AG04450 (cell line): ENCODE measurements around the gene NRROS. TPM values are rescaled to one million over a fixed set of nuclear protein-coding genes. Genes with fewer than 3 reads are reported as not detected.
"Not testable (repeated sequence)": the region's sequence is repeated elsewhere in the genome, so short reads cannot be mapped to it uniquely, and the experiment has no call there.

Source experiments
- CTCF ChIA-PET: fragments of 300-600, 350-600 bp; formaldehyde crosslinking; extraction: SDS; loops from one replicate; lab custom pipeline; 2022; ENCODE audit warnings: antibody characterized with exemption, inconsistent platforms; lab: Charles Lee
- POLR2A ChIA-PET: fragments of 350-600 bp; formaldehyde crosslinking; extraction: SDS; loops from one replicate; lab custom pipeline; 2021; ENCODE audit warnings: antibody characterized with exemption, inconsistent platforms; lab: Yijun Ruan, JAX
- DNase-seq: peaks from one replicate; pipeline ENCODE4 v3.0.0-alpha.2; 2011; ENCODE audit warnings: low read depth, low spot score
- H3K27ac ChIP-seq: one replicate; pipeline ENCODE4 v1.5.1; 2012; ENCODE audit warnings: low read depth, low read length, control low read depth
- H3K27me3 ChIP-seq: one replicate; pipeline ENCODE4 v1.6.0; 2012; ENCODE audit warnings: low read length; ENCODE audit not compliant: control insufficient read depth, insufficient read depth
- H3K4me3 ChIP-seq: 2 replicates; pipeline ENCODE4 v1.5.1; 2011; ENCODE audit warnings: mild to moderate bottlenecking, low read depth, low read length, control low read depth
- H3K9me3 ChIP-seq: 2 replicates; pipeline ENCODE4 v1.5.1; 2012; ENCODE audit warnings: low read length; ENCODE audit not compliant: control insufficient read depth, insufficient read depth
- CTCF ChIP-seq: IDR thresholded peaks from 2 replicates; pipeline ENCODE4 v1.5.1; 2011; ENCODE audit warnings: low read depth, low read length, control low read depth, inconsistent platforms
- polyA minus RNA-seq: library from RNA; depleted of rRNA, polyadenylated mRNA; stranded (reverse); fragments of >200 nt; gene quantifications from 2 replicates; pipeline ENCODE4 v1.2.3, GENCODE V29; 2011; rRNA and poly(A)+ RNA removed
- polyA plus RNA-seq: library from polyadenylated mRNA; depleted of rRNA; stranded (reverse); fragments of >200 nt; gene quantifications from 2 replicates; pipeline ENCODE4 v1.2.3, GENCODE V29; 2011; rRNA removed

The NRROS gene
- 0.10 and 0.11 TPM in 2 replicates for polyA plus RNA-seq
- 0.09 TPM in 1 of 2 replicates, not detected in the other for polyA minus RNA-seq

GRCh38 chr3:196639483-196640296 is at the start of gene NRROS:
NRROS (plus strand) TSS chr3:196639694; CDS start chr3:196654540, 14,846 bp downstream.
- no peak for DNase-seq
- Histone ChIP-seq H3K27ac (no peak within 1 kb of the TSS), H3K4me3 (peak within 1 kb of the TSS; percentile 49), H3K27me3 (peaks cover 32% of the 10 kb centered on the region), H3K9me3 (no peaks in the 10 kb centered on the region)
- TF ChIP-seq CTCF, result no peak
- ChIA-PET CTCF (interaction anchor here (0.6 kb wide), 2 partner anchors 10 to 31 kb away, joined by 3 to 5 read pairs; no protein-coding TSS in a partner anchor), POLR2A (interaction anchor here (0.6 kb wide), 1 partner anchor 207 kb away, joined by 4 read pairs; no protein-coding TSS in a partner anchor)

GRCh38 chr3:196590279-196590678 is 49.2 kb upstream of the NRROS start:
- Histone ChIP-seq H3K27me3 (peaks cover 2% of the 10 kb centered on the region), H3K27ac (no peak overlapping the region), H3K9me3 (no peaks in the 10 kb centered on the region), H3K4me3 (no peak overlapping the region)
- ChIA-PET CTCF (interaction anchor here (1.0 kb wide), 1 partner anchor 18 kb away, joined by 3 read pairs; no protein-coding TSS in a partner anchor), POLR2A (no interaction called here)
- no peak for DNase-seq
- no peak for TF ChIP-seq CTCF

GRCh38 chr3:196596355-196596754 is 43.1 kb upstream of the NRROS start:
- CTCF ChIA-PET, result interaction anchor here (1.0 kb wide), 2 partner anchors 13 to 98 kb away, joined by 3 to 4 read pairs; no protein-coding TSS in a partner anchor
- POLR2A ChIA-PET, result no interaction called here
- Histone ChIP-seq H3K9me3 (no peaks in the 10 kb centered on the region), H3K27ac (no peak overlapping the region), H3K4me3 (no peak overlapping the region), H3K27me3 (peaks cover 16% of the 10 kb centered on the region)
- TF ChIP-seq CTCF, result no peak
- no peak for DNase-seq

GRCh38 chr3:196597971-196598733 is 41.3 kb upstream of the NRROS start:
- DNase-seq, CTCF ChIA-PET, H3K4me3 ChIP-seq, POLR2A ChIA-PET, H3K27ac ChIP-seq, H3K9me3 ChIP-seq: not testable (repeated sequence)
- H3K27me3 ChIP-seq, result peaks cover 17% of the 10 kb centered on the region

GRCh38 chr3:196599734-196600128 is 39.8 kb upstream of the NRROS start:
- TF ChIP-seq CTCF, result no peak
- H3K4me3 ChIP-seq, result no peak overlapping the region
- ChIA-PET CTCF (interaction anchor here (1.7 kb wide), 1 partner anchor 10 kb away, joined by 3 read pairs; no protein-coding TSS in a partner anchor), POLR2A (no interaction called here)
- H3K9me3 ChIP-seq, result no peaks in the 10 kb centered on the region
- DNase-seq, result no peak
- peaks cover 19% of the 10 kb centered on the region for H3K27me3 ChIP-seq
- H3K27ac ChIP-seq, result no peak overlapping the region
